KMS-11 (cell line): Measurements from ENCODE around the gene LARGE1.

ENCODE experiments used
- H2AFZ ChIP-seq: fragments of 200-600 bp; sonication (generic); 2 replicates; pipeline ENCODE4 v1.6.1; 2016; ENCODE audit warnings: antibody characterized with exemption, mixed run types, low read depth
- H3K27ac ChIP-seq: fragments of 200-600 bp; sonication (generic); 2 replicates; pipeline ENCODE4 v1.6.1; 2016; ENCODE audit warnings: mild to moderate bottlenecking, mixed run types
- H3K27me3 ChIP-seq: fragments of 200-600 bp; sonication (generic); 2 replicates; pipeline ENCODE4 v1.6.1; 2017; ENCODE audit warnings: mild to moderate bottlenecking, low read depth, mixed run types, moderate library complexity; ENCODE audit not compliant: insufficient read depth
- H3K36me3 ChIP-seq: fragments of 200-600 bp; sonication (generic); 2 replicates; pipeline ENCODE4 v1.6.1; 2017; ENCODE audit warnings: mild to moderate bottlenecking, mixed run types; ENCODE audit not compliant: insufficient read depth
- H3K4me1 ChIP-seq: fragments of 200-600 bp; sonication (generic); 2 replicates; pipeline ENCODE4 v1.6.1; 2016; ENCODE audit warnings: mild to moderate bottlenecking, low read depth, mixed run types; ENCODE audit not compliant: poor library complexity, severe bottlenecking
- H3K4me2 ChIP-seq: fragments of 200-600 bp; sonication (generic); 2 replicates; pipeline ENCODE4 v1.7.0; 2016; ENCODE audit warnings: mild to moderate bottlenecking, mixed run types
- H3K4me3 ChIP-seq: fragments of 200-600 bp; sonication (generic); IDR thresholded peaks from 2 replicates; pipeline ENCODE4 v1.6.1; 2017; ENCODE audit warnings: low read depth, low read length, mixed read lengths; ENCODE audit not compliant: insufficient read depth
- H3K79me2 ChIP-seq: fragments of 200-600 bp; sonication (generic); 2 replicates; pipeline ENCODE4 v1.6.1; 2016; ENCODE audit warnings: low read depth, mixed run types; ENCODE audit not compliant: insufficient read depth
- H3K9ac ChIP-seq: fragments of 200-600 bp; sonication (generic); 2 replicates; pipeline ENCODE4 v1.6.1; 2016; ENCODE audit warnings: mild to moderate bottlenecking, mixed run types
- H4K20me1 ChIP-seq: fragments of 200-600 bp; sonication (generic); 2 replicates; pipeline ENCODE4 v1.6.1; 2016; ENCODE audit warnings: mild to moderate bottlenecking, mixed run types; ENCODE audit not compliant: insufficient read depth
- TF ChIP-seq, protein P1 (sequence below): fragments of 200-600 bp; sonication (generic); conservative IDR thresholded peaks from 2 replicates; pipeline ENCODE4 v1.6.1; 2017; ENCODE audit warnings: low read depth, mild to moderate bottlenecking, antibody characterized with exemption, low read length, moderate library complexity, mixed read lengths

LARGE1 gene

DNA sequence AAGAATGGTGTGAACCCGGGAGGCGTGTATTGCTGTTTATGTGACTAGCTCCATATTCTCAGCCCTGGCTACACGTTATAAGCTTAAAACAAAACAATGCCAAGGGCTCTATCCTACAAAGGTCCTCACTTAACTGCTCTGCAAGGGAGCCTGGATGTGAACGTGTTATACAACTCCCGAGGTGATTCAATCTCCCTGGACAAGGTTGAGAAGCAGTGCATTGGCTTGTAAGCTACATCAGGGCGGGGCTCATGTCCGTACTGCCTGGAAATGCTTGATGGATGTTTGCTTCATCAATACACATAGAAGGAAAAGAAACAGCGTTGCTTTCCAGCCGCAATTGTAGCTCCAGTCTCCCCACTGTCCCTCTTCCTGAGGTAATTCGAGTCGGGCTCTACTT, 605.2 kb downstream of the LARGE1 start:
- TF ChIP-seq, protein P1, sequence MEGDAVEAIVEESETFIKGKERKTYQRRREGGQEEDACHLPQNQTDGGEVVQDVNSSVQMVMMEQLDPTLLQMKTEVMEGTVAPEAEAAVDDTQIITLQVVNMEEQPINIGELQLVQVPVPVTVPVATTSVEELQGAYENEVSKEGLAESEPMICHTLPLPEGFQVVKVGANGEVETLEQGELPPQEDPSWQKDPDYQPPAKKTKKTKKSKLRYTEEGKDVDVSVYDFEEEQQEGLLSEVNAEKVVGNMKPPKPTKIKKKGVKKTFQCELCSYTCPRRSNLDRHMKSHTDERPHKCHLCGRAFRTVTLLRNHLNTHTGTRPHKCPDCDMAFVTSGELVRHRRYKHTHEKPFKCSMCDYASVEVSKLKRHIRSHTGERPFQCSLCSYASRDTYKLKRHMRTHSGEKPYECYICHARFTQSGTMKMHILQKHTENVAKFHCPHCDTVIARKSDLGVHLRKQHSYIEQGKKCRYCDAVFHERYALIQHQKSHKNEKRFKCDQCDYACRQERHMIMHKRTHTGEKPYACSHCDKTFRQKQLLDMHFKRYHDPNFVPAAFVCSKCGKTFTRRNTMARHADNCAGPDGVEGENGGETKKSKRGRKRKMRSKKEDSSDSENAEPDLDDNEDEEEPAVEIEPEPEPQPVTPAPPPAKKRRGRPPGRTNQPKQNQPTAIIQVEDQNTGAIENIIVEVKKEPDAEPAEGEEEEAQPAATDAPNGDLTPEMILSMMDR = no peak
- H3K4me2 ChIP-seq = no peak overlapping the region
- H3K79me2 ChIP-seq = no peaks in the 10 kb centered on the region
- H3K4me3 ChIP-seq = no peak overlapping the region
- no peaks in the 10 kb centered on the region for H3K4me1 ChIP-seq
- H3K36me3 ChIP-seq = no peaks in the 10 kb centered on the region
- H3K27ac ChIP-seq = no peak overlapping the region
- H3K27me3 ChIP-seq = no peaks in the 10 kb centered on the region
- H3K9ac ChIP-seq = no peak overlapping the region
- no peaks in the 10 kb centered on the region for H4K20me1 ChIP-seq
- H2AFZ ChIP-seq = no peak overlapping the region

DNA sequence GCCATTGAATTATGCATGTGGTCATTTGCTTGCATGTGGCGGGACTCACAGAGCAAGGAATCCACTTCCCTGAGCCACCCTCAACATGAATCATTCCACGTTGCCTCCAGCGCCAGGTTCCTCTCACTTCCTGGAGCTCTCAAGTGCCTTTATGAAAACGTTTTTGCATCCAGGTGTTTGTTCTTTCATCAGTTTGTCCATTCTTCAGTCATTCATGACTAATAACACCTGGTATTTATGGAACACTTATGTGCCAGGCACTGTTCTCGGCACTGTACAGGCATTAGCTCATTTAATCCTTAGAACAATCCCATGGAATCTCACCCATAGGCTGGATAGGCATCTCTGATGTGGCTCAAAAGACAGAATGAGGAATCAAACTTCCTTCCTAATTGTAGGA, 606.0 kb downstream of the LARGE1 start:
- no peak overlapping the region for H3K4me3 ChIP-seq
- H3K79me2 ChIP-seq = no peaks in the 10 kb centered on the region
- no peak overlapping the region for H3K4me2 ChIP-seq
- H3K9ac ChIP-seq = no peak overlapping the region
- H3K36me3 ChIP-seq = no peaks in the 10 kb centered on the region
- no peak overlapping the region for H3K27ac ChIP-seq
- TF ChIP-seq, protein P1 = no peak
- H3K27me3 ChIP-seq = no peaks in the 10 kb centered on the region
- no peaks in the 10 kb centered on the region for H4K20me1 ChIP-seq
- H3K4me1 ChIP-seq = no peaks in the 10 kb centered on the region
- no peak overlapping the region for H2AFZ ChIP-seq

DNA sequence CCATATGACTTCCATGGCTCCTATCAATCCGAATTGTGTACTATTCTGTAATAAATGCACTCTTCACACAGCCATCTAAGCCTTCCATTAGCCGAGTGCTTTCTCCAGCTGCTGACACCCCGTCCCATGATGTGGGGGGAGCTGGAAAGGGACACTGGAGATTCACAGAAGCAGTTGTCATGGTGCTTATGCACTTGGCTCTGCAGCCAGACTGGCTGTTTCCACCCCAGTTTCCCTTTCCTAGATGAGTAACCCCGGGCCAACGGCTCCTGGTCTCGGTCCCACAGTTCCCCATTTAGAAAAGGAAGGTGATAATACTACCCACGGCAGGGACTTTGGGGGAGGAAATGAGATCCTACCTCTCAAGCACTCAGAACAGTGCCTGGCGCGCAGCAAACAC, 617.2 kb downstream of the LARGE1 start:
- H3K36me3 ChIP-seq = no peaks in the 10 kb centered on the region
- no peaks in the 10 kb centered on the region for H3K79me2 ChIP-seq
- H3K27ac ChIP-seq = no peak overlapping the region
- H3K27me3 ChIP-seq = no peaks in the 10 kb centered on the region
- peaks cover 3% of the 10 kb centered on the region for H3K4me1 ChIP-seq
- H4K20me1 ChIP-seq = no peaks in the 10 kb centered on the region
- TF ChIP-seq, protein P1 = no peak
- H2AFZ ChIP-seq = no peak overlapping the region
- no peak overlapping the region for H3K9ac ChIP-seq
- H3K4me3 ChIP-seq = no peak overlapping the region
- H3K4me2 ChIP-seq = no peak overlapping the region

DNA sequence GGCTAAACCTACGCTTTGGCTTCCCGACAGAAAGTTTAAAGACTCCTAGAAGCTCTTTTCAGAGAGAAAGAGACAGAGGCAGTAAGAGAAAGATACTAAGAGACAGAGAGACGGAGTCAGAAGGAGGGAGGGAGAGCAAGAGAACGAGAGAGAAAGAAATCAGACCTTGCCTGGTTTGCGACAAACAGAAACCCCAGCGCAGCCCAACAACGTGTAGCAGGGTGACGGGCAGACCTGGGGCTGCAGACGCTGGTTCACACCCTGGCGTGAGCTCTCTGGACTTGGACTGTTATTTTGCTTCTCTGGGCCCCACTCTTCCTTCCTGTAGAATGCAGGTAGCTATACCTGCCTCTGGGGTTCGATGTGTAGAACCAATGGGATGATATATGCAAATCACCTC, 617.7 kb downstream of the LARGE1 start:
- H3K27ac ChIP-seq = no peak overlapping the region
- H2AFZ ChIP-seq = no peak overlapping the region
- H3K36me3 ChIP-seq = no peaks in the 10 kb centered on the region
- H4K20me1 ChIP-seq = no peaks in the 10 kb centered on the region
- no peaks in the 10 kb centered on the region for H3K79me2 ChIP-seq
- TF ChIP-seq, protein P1 = no peak
- peaks cover 3% of the 10 kb centered on the region for H3K4me1 ChIP-seq
- H3K9ac ChIP-seq = no peak overlapping the region
- H3K27me3 ChIP-seq = no peaks in the 10 kb centered on the region
- H3K4me3 ChIP-seq = no peak overlapping the region
- H3K4me2 ChIP-seq = no peak overlapping the region
